ENCODE measurements around the gene UBE2K. TPM values are rescaled to one million over a fixed set of nuclear protein-coding genes. Genes with fewer than 3 reads are reported as not detected.

Gene UBE2K
- total RNA-seq, 2 donors from 2014 or later, result 25.6 to 30.3 TPM

- TF ChIP-seq CTCF (IDR thresholded peaks at IDR 0.05) (no peak), POLR2AphosphoS5 (IDR thresholded peaks at IDR 0.05) (no peak), POLR2A (IDR thresholded peaks at IDR 0.05) (no peak)
- H3K4me1 ChIP-seq (replicated peaks), result no peaks in the 10 kb centered on the region
- H3K27ac ChIP-seq, result no peak overlapping the region
- H3K9me3 ChIP-seq, result no peaks in the 10 kb centered on the region
- no peaks in the 10 kb centered on the region for H3K27me3 ChIP-seq (replicated peaks; ENCODE audit: insufficient read depth)
- no peaks in the 10 kb centered on the region for H3K36me3 ChIP-seq
- WGBS, result 87% methylated on average over 6 of the region's 6 CpGs
- intact Hi-C loops (cut with DNase I), result no loop called here
- H3K4me3 ChIP-seq, result no peak overlapping the region
- DNase-seq (ENCODE audit: low spot score), result no peak
Measured at GRCh38 chr4:39758176-39758575, 60.2 kb downstream of the UBE2K start.

GRCh38 chr4:39759569-39759968, 61.6 kb downstream of the UBE2K start:
- Histone ChIP-seq H3K4me1 (replicated peaks) (no peaks in the 10 kb centered on the region), H3K27ac (no peak overlapping the region), H3K9me3 (no peaks in the 10 kb centered on the region), H3K4me3 (no peak overlapping the region), H3K36me3 (no peaks in the 10 kb centered on the region), H3K27me3 (replicated peaks; ENCODE audit: insufficient read depth) (no peaks in the 10 kb centered on the region)
- no peak for DNase-seq (ENCODE audit: low spot score)
- intact Hi-C loops (cut with DNase I), result no loop called here
- TF ChIP-seq POLR2A (IDR thresholded peaks at IDR 0.05) (no peak), CTCF (IDR thresholded peaks at IDR 0.05) (no peak), POLR2AphosphoS5 (IDR thresholded peaks at IDR 0.05) (no peak)
- WGBS, result 95% methylated on average over 4 of the region's 4 CpGs

- Histone ChIP-seq H3K9me3 (no peaks in the 10 kb centered on the region), H3K4me3 (no peak overlapping the region), H3K27me3 (replicated peaks; ENCODE audit: insufficient read depth) (no peaks in the 10 kb centered on the region), H3K27ac (no peak overlapping the region), H3K4me1 (replicated peaks) (no peaks in the 10 kb centered on the region), H3K36me3 (peaks cover 0 to 7% of the 10 kb centered on the region in 2 donors)
- DNase-seq (ENCODE audit: low spot score), result no peak
- intact Hi-C loops (cut with DNase I), result no loop called here
- 88% methylated on average over 4 of the region's 4 CpGs for WGBS
- TF ChIP-seq POLR2AphosphoS5 (IDR thresholded peaks at IDR 0.05) (no peak), CTCF (IDR thresholded peaks at IDR 0.05) (no peak), POLR2A (IDR thresholded peaks at IDR 0.05) (no peak)
Measured at GRCh38 chr4:39761005-39761667, 63.2 kb downstream of the UBE2K start.

- DNase-seq (ENCODE audit: low spot score), result no peak
- intact Hi-C loops (cut with DNase I), result no loop called here
- WGBS, result 91% methylated on average over 9 of the region's 9 CpGs
- no peaks in the 10 kb centered on the region for H3K27me3 ChIP-seq (replicated peaks; ENCODE audit: insufficient read depth)
- peaks cover 0 to 7% of the 10 kb centered on the region in 2 donors for H3K36me3 ChIP-seq
- TF ChIP-seq CTCF (IDR thresholded peaks at IDR 0.05), result no peak
- TF ChIP-seq POLR2A (IDR thresholded peaks at IDR 0.05), result no peak
- TF ChIP-seq POLR2AphosphoS5 (IDR thresholded peaks at IDR 0.05), result no peak
- H3K4me1 ChIP-seq (replicated peaks), result no peaks in the 10 kb centered on the region
- no peak overlapping the region for H3K4me3 ChIP-seq
- no peaks in the 10 kb centered on the region for H3K9me3 ChIP-seq
- H3K27ac ChIP-seq, result no peak overlapping the region
Measured at GRCh38 chr4:39763714-39764572, 66.0 kb downstream of the UBE2K start.
